A204.1 (cell line): ENCODE data around the gene KYAT1.

ENCODE experiments used
- FAIRE-seq: peaks from 2 replicates; lab custom pipeline; 2012; peaks lifted over from hg19 to GRCh38; lab: Jason Lieb, UNC

Gene KYAT1

DNA sequence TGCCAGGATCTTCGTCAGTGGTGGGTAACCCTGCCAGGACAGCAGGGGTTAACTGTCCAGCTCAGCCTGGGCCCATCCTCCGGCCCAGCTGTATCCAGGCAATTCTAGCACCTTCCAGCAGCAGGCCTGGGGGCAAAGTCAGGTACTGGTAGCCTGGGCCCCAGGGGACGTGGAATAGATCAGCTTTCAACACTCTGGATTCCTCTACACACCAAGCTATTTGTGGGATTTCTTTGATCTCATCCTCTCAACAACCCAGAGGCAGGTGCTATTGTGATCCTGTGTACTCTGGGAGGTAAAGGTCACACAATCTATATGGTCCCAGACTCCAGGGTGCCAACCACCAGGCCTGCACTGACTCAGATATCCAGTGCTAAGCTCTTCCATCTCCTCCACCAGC, 43.4 kb downstream of the KYAT1 start:
- FAIRE-seq: no peak

DNA sequence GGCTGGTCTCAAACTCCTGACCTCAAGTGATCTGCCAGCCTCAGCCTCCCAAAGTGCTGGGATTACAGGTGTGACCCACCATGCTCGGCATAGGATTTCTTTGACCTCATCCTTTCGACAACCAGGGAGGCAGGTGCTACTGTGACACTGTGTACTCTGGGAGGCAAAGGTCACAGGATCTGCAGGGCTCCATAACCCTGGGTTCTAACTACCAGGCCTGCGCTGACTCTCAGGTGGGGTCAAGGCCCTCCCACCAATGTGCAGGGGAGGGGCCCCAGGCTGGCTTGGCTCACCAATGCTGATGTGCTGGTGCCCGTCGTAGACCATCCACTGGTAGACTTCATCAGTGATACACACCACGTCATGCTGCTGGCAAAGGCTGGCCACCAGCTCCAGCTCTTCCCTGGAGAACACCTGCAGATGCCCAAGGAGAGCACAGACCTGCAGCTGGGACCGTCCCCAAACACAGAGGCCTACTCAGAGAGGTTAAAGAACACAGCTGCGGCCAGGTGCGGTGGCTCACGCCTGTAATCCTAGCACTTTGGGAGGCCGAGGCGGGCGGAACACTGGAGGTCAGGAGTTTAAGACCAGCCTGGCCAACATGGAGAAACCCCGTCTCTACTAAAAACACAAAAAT, 45.1 kb downstream of the KYAT1 start:
- FAIRE-seq: no peak

DNA sequence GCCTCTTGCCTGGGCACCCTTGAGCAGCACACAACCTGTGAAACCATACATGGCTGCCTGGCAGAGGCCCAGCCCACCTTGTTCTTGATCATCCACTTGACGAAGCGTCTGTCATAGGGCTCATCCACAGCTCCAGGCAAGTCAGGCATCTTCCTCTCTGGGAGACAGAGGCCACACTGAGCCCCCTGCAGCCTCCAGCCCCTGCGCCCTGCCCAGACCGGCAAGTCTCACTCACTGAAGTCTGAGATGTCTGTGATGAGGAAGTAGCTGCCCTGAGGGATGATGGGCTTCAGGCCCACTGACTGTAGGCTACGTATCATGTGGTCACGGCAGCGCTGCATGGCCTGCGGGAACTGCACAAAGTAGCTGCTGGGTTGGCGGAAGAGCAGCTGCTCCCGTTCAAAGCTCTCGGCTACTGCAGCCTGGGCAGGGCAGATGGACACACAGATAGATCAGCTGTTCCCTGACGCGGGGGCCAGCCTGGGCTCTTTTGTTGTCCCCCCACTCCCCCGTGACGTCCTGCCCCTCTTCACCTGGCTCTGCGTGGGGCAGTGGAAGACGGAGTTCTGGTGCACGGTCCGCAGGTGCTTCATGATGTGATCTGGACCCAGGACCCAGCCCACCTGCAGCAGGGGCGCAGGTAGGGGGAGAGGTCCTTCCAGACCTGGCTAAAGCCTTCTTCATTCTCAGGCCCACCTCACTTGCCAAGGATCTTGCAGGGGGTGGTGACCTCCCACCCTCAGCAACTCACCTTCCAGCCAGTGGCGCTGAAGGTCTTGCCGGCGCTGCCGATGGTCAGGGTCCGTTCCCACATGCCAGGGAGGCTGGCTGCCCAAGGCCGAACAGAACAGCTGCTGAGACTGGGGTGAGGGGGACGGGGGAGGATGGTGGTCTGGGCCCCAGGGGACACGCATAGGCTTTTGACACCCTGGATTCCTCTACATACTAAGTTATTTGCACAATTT, 46.2 kb downstream of the KYAT1 start:
- FAIRE-seq: no peak

DNA sequence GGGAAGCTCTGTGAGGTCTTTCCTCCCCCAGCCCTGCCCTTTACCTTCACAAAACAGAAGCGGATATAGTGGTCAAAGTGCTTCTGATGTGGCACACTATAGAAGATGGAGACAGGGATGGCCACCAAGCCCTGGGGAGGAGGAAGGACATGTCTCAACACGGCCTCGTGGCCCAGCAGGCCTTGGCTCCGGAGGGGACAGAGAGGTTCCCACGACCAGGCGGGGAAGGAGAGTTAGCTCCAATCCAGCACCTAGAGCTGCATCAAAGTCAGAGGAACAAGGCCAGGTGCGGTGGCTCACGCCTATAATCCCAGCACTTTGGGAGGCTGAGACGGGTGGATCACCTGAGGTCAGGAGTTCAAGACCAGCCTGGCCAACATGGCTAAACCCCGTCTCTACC, 48.1 kb downstream of the KYAT1 start:
- FAIRE-seq: no peak

DNA sequence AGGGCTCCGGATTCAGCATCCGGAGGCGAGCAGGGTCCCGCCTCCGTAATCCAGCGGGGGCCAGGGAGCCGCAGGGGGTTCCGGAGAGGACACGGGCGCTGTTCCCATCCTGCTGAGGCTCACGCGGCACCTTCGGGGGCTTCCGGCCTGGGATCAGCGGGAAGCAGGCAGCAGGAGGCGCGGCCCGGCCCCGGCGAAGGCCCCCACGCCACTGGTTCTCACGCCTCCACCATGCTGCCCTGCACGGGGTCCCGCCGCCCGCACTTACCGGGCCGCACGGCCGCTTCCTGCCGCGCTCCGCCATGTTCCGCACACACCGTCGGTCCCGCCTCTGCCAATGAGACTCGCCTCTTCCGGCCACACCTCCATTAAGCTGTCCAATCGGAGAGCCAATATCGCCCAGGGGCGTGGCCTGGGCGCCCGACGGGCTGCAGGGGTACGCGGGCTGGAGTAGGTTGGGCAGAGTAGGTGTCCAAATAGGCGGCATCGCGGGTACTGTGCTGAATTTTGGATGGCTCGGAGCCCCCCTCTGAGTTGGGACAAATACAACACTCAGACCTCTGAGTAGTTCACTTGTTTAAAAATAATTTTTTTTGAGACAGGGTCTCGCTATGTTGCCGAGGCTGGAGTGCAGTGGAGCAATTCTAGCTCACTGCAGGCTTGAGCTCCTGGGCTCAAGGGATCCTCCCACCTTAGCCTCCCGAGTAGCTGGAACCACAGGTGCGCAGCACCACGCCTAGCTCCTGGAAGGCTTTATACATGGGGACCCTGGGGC, 52.1 kb downstream of the KYAT1 start, which contains the start of gene SPOUT1:
TSS of gene SPOUT1 (minus strand) at position 318 of the 775 bp plus-strand sequence. CDS start at position 304, 14 bp downstream.
- FAIRE-seq: peak; percentile 81

DNA sequence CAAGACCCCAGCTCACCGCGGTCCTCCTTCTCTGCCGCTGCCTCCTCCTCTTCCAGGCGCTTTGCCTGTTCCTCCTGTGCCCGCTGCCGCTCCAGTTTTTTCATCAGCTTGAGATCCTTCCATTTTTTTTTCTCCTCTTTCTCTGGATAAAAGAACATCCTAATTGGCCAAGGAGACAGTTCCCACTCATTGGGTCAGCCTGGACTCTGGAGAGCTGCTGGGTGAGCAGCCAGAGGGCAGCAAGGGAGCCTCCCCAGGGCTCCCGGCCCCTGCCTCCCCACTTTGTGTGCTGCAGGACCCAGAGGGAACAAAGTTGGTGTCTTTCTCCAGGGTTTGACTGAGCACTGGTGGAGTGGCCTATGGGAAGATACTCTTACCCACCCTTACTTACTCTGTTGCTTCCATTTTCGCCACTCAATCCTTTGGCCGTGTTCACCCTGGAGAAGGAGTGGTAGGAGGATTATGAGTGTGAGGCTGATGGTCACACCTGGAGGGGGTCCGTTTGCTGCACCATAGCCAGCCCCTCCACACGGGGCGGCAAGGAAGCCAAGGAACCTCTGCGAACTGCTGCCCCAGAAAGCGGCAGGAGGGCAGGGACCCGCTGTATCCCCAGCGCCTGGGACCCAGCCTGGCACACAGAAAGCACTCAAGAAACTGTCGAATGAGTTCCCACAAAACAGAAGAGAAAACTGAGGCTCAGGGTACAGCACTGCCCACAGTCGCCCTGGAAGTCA, 52.9 kb downstream of the KYAT1 start:
- no peak for FAIRE-seq

DNA sequence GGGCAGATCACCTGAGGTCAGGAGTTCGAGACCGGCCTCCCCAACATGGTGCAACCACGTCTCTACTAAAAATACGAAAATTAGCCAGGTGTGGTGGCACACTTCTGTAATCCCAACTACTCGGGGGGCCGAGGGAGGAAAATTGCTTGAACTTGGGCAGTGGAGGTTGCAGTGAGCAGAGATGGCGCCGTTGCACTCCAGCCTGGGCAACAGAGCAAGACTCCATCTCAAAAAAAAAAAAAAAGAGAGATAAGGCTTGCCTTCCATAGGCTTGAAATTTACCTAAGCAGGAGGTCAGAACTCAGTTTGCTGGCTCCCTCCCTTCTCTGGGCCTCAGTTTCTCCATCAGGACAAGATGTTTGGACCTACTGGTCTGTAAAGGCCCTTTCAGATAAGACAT, 53.5 kb downstream of the KYAT1 start:
- FAIRE-seq: no peak

DNA sequence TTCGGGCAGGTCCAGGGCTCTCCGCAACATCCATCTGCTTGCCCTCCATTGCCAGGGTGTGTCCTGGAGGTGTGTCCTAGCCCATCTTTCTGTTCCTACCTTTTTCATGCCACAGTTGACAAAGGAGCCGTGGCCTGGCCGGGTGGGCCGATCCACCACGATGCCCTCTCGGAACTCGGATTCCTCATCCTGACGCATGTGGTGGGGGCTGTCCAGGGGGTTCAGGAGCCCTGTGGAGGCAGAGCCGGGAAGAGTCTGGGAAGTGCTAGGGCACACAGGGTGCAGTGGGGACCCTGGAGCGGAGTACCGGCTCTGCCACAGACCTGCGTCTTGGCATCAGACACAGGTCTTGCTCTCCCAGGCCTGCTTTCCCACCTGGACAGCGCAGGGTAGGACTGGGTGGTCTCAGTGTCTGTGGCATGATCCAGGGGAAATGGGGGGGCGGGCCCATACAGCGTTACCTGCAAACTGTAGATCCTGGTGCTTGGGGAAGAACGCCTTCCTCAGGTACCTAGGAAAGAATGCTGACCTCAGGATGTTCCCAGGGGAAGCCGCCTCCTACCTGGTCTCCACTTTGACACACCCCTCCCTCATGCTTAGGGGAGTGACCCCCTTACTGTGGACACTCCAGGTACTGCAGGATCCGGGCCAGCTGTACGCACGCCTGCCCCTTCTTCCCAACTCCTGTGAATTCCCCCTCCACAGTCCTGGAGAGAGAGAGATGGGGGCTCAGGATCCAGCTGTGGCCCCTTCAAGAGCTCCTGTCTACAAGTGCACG, 55.6 kb downstream of the KYAT1 start:
- FAIRE-seq: no peak

DNA sequence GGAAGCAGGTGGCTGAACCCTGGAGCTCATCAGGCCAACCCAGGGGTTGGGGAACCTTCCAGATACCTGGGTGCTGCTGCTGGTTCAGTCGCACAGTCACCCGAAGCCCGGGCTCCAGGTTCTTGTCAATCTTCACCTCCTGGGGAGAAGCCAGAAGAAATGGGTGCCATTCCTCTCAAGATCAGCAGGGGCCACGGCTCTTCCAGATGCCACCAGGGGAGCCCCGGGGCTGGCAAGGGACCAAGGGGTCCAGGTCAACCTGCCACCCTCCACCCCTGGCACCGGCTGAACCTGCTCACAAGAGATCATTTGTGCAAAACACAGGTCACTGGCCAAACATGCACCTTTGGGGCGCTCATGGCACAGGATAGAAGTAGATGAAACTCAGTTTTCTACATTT, 56.8 kb downstream of the KYAT1 start:
- no peak for FAIRE-seq

DNA sequence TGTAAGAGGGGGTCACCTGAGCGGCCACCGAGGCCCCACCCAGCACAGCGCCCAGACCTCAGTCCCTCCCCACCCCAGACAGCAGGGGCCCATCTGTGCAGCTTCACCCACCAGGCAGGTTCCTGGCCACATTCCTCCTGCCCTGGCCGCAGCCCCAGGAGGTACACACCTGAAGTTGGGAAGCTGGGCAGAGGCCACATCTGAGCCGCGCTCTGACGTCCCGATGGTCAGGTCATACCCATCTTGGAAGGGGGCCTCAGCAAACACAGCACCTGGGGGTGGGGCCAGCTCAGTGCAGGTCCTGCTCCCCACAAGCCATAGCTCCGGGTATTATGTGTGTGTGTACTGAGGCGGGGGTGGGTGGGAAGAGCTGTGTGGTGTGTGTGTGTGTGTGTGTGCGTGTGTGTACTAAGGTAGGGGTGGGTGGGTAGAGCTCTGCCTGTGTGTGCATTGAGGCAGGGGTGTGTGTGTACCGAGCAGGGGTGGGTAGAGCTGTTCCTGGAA, 57.8 kb downstream of the KYAT1 start:
- no peak for FAIRE-seq

DNA sequence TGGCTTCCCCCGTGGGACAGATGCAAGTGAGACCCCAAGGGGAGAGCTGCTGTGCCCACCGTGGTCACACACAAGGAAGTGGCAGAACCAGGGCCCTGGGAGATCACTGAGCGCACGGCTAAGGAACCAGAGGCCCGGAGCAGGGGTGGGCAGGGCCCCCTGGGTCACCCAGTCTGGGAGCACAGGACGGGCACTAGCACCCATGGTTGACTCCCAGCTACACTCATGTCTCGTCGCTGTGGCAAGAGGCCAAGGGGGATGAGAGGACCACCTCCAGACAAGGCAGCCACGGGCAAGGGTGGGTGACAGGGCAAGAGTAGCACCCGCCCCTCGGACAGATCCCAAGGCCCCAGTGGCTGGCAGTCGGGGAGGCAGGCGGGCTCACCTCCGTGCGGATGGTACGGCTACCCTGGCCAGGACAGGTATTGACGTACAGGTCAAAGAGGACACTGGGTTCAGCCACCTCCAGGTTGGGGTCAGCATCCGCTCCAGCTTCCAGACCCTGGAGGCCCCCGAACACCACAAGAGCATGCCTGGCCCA, 58.3 kb downstream of the KYAT1 start:
- no peak for FAIRE-seq

DNA sequence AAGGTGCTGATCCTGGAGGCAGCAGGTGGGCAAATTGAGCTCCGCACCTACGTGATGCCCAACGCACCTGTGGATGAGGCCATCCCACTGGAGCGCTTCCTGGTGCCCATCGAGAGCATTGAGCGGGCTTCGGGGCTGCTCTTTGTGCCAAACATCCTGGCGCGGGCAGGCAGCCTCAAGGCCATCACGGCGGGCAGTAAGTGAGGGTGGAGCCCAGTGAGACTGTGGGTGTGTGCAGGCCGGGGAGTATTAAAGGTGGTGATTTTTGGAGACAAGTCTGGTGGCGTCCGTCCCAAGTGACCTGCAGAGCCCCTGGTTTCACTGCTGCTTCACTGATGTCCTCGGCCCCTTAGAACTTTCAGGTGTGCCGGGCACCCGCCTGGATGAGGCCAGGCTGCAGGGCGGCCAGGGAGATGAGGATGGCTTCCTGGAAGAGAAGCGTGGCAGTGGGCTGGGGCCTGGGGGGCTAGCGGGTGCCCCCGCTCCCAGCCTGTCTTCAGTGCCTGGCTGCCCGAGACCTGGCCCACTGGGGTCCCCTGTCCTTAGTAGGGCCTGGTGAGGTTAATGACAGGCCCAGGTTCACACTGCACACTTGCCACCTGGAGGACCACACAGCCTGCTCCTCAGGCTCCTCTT, 59.2 kb downstream of the KYAT1 start:
- FAIRE-seq: no peak

DNA sequence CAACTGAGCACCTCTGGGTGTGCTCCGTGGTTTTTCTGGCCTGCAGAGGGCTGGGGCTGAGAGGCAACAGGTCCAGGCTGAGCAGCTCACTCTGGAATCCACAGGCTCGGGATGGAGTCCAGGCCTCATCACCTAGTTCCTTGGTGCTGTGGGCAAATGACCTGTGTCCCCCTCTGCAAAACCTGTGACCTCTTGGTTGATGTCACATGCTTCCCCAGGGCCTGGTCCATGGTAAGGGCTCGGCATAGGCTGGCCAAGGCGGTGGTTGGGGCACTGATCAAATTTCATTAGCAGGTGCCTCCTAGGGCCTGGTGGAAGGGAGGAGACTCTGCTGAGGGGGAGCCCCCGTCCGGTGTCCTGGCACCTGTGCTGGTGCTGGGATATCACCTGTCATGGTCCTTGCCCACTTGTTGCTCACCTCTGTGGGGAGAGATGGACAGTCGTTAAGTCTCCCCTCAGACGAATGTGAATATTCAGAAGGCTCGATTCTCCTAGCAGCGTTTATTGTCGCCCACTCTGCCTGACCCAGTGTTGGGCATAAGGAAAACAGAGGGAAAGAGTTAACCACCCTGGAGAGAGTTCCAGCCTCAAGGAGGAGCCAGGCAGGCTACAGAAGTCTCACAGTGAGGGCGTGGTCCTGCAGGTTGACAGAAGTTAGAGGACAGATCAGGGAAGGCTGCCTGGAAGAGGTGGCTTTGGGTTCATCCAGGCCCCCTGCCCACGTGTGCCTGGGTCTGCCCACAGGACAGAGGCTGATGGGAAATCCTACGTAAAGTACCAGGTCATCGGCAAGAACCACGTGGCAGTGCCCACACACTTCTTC, 60.0 kb downstream of the KYAT1 start:
- FAIRE-seq: no peak

DNA sequence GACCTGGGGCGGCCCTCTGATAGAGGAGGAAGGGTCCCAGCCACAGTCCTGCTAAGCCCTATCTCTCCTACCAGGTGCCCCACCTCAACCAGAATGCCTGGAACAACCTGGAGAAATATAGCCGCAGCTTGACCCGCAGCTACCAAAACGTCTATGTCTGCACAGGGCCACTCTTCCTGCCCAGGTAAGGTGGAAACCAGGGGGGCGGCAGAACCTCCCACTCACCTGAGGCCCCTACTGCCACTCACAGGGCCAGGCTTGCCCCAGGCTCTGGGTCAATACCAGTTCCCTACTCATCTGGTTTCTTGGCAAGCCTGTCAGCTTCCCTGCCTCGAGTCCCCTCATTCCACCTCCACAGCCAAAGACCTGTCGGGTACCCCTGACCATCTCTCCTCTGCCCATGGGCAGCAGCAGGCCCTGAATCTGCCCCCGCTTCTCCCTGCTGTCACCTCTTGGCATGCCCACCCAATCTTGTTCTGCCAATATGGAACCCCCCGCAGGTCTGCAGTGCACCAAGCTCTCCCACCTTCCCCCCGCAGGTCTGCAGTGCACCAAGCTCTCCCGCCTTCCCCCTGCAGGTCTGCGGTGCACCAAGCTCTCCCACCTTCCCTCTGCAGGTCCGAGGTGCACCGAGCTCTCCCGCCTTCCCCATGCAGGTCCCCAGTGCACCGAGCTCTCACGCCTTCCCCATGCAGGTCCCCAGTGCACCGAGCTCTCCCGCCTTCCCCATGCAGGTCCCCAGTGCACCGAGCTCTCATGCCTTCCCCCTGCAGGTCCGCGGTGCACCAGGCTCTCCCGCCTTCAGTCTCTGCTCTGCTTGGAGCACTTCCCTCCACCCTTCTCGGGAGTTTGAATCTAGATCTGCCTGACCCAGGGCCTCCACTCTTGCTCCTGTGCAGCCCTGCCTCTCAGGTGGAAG, 60.8 kb downstream of the KYAT1 start:
- no peak for FAIRE-seq

DNA sequence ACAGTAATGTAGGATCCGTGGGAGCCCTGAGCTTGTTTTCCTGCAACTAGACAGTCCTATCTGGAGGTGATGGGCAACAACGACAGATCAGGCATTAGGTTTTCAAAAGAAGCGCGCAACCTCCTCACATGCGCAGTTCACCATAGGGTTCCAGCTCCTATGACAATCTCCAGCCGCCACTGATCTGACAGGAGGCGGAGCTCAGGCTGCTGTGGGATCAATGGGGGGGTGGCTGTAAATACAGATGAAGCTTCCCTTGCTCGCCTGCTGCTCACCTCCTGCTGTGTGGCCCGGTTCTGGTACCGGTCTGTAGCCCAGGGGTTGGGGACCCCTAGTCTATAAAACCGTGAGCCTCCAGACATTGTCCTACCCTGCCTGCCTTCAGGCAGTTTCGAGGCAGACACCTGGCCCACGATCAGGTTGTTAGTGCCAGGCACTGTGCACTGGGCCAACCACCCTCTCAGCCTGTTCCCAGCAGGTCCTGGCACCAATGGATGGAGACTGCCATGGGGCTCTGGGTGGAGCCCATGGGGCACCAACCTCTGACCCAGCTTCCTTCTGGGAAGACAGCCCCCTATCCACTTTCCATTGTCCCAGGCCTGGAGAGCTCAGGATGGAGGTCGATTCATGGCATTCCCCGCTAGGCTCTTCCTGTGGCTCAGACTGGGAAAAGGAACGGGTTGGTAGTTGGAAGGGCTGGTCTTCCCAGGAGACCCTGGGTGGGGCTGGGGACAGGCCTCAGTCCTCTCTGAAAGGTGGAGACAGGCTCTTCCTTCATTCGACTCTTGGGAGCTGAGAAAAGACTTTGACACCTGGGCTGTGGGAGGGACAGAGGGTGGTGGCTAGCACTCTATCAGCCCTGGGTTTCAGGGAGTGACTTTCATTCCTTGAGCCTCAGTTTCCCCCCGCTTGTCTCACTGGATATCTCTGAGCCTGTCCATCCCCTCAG, 61.8 kb downstream of the KYAT1 start:
- FAIRE-seq: no peak

DNA sequence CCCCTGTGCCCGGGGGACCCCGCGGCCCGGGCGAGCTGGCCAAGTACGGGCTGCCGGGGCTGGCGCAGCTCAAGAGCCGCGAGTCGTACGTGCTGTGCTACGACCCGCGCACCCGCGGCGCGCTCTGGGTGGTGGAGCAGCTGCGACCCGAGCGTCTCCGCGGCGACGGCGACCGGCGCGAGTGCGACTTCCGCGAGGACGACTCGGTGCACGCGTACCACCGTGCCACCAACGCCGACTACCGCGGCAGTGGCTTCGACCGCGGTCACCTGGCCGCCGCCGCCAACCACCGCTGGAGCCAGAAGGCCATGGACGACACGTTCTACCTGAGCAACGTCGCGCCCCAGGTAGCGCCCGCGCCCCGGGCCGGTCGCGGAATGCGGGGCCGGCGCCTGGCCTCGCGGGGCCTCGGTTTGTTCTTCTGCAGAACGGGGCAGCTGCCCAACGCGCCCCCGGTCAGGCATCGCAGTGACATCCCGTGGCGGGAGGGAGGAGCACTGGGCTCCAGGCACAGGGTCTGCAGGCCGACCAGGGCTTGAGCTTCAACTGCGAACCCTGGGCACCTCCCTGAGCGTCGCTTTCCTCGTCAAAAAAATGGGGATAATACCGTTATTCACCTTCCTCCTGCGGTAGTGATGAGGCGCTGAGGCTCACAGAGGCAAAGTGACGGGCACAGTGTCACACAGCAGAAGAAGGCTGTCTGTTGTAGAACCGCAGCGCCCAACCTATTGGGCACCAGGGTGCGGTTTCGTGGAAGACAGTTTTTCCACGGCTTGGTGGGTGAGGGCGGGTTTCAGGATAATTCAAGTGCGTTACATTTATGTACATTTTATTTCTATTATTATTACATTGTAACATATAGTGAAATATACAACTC, 62.7 kb downstream of the KYAT1 start:
- FAIRE-seq: no peak
